ENCODE data around the gene SYPL2.

GRCh38 chr1:109488696-109489095 lies 22.4 kb downstream of the SYPL2 start:
- TF ChIP-seq, protein P1, sequence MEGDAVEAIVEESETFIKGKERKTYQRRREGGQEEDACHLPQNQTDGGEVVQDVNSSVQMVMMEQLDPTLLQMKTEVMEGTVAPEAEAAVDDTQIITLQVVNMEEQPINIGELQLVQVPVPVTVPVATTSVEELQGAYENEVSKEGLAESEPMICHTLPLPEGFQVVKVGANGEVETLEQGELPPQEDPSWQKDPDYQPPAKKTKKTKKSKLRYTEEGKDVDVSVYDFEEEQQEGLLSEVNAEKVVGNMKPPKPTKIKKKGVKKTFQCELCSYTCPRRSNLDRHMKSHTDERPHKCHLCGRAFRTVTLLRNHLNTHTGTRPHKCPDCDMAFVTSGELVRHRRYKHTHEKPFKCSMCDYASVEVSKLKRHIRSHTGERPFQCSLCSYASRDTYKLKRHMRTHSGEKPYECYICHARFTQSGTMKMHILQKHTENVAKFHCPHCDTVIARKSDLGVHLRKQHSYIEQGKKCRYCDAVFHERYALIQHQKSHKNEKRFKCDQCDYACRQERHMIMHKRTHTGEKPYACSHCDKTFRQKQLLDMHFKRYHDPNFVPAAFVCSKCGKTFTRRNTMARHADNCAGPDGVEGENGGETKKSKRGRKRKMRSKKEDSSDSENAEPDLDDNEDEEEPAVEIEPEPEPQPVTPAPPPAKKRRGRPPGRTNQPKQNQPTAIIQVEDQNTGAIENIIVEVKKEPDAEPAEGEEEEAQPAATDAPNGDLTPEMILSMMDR (IDR thresholded peaks at IDR 0.05; ENCODE audit: extremely low read depth in 1 of 2, insufficient read depth in 1 of 2, low read depth in 1 of 2, low read length in 2 of 2): no peak
- no peak for TF ChIP-seq POLR2A (IDR thresholded peaks at IDR 0.05; ENCODE audit: low read depth, low read length)
- no peak for TF ChIP-seq EZH2 (IDR thresholded peaks at IDR 0.05; ENCODE audit: borderline replicate concordance, low read depth, low read length, severe bottlenecking)
- TF ChIP-seq POLR2AphosphoS5 (IDR thresholded peaks at IDR 0.05; ENCODE audit: insufficient read depth, low read depth, low read length): no peak
- no peak for TF ChIP-seq MAX (IDR thresholded peaks at IDR 0.05; ENCODE audit: insufficient read depth, insufficient read length)
